DMS79 treated with DMSO at 0.1 percent for 48 hours (cell line): Measurements from ENCODE around the gene STOML2.
A peak's percentile ranks its signal among the peaks of the same experiment; 100 is the strongest.

Source experiments
- DNase-seq: peaks from one replicate; lab custom pipeline; 2025; lab: John Stamatoyannopoulos, UW

The STOML2 gene

GRCh38 chr9:35107297-35108290 is 4.7 kb upstream of the STOML2 start:
- no peak for DNase-seq

DNA sequence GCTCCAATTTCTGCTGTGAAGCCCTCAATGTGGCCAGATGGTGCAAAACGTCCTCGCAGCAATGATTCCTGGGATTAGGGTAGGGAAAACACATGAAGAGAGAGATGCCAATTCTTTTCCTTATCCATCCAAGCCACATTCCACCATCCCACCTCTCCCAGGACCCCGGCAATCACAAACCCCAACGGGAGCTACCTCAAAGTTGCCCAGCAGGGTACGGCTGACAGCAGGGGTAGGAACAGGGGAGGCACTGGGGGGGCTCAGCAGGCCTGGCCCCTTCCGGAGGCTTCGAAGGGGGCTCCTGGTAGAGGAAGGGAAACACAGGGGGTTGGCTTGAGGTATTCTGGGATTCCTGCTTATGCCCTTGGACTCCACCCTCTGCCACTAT is 3.4 kb upstream of the STOML2 start:
- DNase-seq = no peak

GRCh38 chr9:35105571-35106342 is 2.8 kb upstream of the STOML2 start:
- DNase-seq = no peak

GRCh38 chr9:35105126-35105525 is 2.2 kb upstream of the STOML2 start:
- no peak for DNase-seq

DNA sequence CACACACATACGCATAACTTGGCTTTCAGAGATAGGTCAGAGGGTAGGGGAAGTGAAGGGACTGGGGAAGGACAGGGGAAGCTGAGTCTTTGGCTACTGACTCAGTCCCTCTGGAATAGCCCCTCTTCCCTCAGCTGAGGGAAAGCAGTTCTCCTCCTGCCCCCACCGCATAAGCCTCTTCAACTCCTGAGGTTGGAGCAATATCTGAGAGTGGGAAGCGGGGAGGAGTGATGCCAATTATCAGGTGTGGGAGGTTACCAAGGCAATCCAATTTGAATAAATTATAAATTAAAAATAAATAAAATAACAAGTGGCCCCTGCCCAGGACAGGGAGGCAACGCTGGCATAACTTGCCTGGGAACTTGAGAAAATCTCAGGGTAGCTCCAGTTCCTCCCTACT is 1.7 kb upstream of the STOML2 start:
- no peak for DNase-seq

GRCh38 chr9:35103660-35104191 is 795 bp upstream of the STOML2 start:
- no peak for DNase-seq

DNA sequence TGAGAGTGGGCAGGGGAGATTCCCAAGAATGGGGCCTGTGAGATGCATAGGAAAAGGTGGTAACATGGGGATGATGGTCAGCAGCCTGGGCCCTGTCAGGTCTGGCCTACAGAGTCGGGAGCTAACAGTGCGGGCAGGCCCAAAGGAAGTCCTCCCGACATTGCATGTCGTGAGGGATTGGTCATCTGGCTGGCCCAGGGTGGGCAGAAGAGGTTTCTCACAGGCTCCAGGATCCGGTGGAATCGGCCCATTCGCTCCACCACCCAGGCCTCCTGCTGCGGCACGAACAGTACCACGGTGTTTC is 514 bp downstream of the STOML2 start:
- DNase-seq = no peak

DNA sequence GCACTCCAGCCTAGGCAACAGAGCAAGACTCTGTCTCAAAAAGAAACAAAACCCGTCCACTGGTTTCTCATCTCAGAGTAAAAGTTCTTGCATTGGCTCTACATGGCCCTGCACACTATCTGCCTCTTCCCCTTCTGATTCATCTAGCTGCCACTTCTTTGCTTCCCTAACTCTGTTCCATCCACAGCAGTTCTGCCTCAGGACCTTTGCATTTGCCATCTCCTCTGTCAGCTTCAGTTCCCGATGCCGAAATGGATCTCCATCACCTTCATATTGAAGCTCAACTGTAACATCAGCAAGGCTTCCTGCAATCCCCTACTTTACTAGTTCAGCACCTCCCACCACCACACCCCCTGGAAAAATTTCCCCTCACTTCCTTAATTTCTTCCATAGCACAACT is 5.4 kb downstream of the STOML2 start:
- no peak for DNase-seq

GRCh38 chr9:35096035-35096849 is 6.7 kb downstream of the STOML2 start, which contains the start of gene PIGO:
PIGO (minus strand) TSS chr9:35096591; CDS start chr9:35095565, 1,026 bp downstream.
- DNase-seq = peak; percentile 86

DNA sequence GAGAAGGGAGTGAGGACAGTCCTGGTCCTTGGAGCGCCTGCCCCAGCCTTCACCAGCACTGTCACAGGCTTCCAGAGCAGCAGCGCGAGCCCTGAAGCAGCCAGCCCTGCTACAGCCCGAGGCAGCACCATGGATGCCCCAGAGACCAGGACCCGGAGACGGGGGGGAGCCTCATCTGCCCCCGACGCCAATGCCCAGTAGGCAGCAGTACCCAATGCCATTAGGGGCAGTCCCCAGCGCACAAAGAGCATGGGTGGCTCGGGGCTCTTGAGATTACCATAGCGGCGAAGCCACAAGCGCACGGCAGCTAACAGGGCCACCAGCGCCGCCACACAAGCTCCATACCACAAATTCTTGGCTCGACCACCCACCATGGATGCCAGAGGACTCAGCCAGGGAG is 11.4 kb downstream of the STOML2 start:
- no peak for DNase-seq

DNA sequence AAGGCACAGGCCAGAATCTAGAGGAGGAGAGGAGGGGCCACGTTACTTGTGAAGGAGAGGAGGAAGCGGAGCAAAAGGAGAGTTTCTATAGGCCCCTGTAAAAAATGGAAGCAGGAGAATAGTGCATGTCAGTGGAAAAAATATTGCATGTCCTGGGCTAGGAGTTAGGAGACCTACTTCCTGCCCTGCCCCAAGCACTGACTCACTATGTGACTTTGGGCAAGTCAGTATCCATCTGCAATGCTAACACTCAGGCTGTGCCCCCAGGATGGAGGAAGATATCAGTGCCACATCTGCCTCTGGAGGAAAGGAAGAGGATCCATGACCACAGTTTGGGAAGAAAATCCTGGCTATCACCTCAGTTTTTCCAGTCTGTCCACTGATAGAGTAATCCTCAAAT is 13.5 kb downstream of the STOML2 start:
- DNase-seq = no peak

GRCh38 chr9:35085078-35085477 is 17.9 kb downstream of the STOML2 start:
- DNase-seq = no peak

DNA sequence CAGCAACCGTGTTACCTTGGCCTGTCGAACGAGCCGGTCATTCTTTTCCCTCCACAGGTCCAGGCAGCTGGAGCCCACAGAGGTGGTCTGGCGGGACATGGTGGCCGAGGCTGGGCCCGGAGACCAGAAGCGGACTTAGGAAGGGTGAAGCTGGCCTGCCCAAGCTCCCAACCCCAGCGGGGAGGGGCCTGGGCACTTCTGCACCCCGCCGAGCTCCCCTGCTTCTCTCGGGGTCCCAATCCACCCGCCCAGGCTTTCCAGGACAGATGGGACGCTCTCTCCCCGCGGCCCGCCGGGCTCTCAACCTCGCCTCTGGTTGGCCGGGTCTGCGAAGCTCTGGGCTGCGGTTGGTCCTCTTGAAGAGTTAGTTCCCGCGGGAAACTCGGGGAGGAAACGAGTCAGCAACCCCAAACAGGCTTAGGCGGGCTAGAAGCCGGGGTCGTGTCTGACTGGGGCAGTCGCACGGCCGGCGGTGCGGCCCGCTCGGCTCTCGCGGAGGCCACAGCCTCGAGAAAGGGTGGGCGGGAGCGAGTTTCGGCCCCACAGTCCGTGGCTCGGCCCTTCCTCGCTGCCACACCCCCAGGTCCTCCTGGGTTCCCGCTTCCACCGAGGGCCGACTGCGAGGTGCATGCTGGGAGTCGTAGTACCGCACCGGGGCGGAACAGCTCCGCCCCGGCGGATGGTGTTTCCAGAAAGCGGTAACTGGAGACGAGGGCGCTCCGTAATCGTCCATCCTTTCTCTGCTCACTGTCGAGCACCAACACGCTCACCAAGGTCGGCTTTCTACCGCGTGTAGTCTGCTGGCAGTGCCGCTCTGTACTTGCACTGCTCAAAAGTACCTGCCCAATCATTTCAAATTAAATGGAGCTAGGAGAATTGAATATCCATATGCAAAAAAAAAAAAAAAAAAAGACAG is 23.2 kb downstream of the STOML2 start, which contains the start of gene FANCG:
Gene FANCG, minus strand, starts transcription at position 517 of the 916 bp plus-strand sequence. Its CDS starts 418 bp downstream, at position 99.
- peak; percentile 90 for DNase-seq

- DNase-seq = no peak
Measured at GRCh38 chr9:35079041-35079425, 23.9 kb downstream of the STOML2 start.

GRCh38 chr9:35078066-35078465 is 24.9 kb downstream of the STOML2 start:
- DNase-seq = no peak

- DNase-seq = no peak
Measured at GRCh38 chr9:35076848-35077247, 26.1 kb downstream of the STOML2 start.

DNA sequence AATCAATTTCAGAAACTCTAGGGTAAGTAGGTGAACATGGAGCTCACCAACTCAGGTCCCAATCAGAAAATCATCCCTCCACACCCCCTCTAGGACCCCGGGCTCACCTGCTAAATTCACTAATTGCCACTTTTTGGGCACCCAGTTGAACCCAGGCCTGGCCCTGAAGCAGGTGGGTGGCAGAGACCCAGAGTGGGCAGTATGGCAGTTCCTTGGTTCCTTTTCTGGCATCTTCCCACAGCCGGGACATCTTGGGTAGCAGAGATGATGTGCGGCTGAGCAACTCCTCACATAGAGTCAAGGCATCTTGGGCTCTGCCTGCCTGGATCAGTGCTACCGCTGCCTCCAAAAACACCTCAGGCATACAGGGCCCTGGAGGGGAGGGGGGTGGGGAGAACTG is 27.6 kb downstream of the STOML2 start:
- no peak for DNase-seq

DNA sequence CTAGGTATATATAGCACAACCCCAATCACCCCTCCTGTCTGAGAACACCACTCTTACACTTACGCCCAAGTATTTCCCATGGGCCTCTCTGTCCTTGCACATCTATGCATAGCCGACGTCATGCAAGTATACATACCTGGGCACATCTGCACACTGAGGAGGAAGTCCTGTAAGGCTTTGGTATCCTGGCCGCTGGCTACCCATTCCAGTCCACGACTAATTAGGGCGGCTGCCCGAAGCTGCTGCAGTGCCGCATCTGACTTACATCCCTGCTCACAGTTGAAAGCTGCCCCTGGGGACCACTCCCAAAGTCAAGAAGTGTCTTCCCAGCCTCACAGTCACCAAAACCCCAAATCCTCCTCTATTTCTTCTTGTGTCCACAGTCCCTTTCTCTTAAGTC is 28.1 kb downstream of the STOML2 start:
- DNase-seq = no peak

DNA sequence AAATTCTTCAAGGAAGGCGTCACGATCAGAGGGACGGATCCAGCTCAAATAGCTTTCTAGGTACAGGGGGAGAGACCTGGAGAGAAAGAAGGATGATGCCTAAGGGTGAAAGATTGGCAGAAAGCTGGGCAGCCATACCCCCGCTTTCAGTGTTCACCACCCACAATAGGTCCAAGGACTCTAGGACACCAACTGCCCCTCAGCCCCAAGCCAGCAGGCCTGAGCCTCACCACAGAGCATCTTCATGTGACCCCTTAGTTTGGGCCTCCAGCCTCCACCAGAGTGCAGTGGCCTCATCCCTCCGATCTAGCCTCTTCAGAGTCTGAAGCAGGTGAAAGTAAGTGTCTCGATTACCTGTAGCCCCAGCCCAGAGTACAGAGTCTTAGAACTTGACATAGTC is 28.8 kb downstream of the STOML2 start:
- no peak for DNase-seq

DNA sequence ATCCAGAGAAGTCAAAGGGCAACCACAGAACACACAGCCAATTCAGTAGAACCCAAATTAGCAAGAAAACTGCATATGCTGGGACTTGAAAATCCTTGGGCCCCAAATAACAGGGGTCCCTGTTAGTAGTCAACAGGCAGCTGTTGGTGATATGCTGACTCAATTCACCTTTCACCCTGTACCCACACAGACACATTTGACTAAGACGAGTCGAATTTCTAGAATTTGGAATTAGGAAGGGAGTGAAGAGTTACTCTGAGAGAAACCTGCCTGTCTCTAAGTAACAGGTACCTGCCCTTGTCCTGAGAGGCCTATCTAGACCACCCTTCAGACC is 29.7 kb downstream of the STOML2 start:
- no peak for DNase-seq
